Esophagus muscularis mucosa (tissue), 4 donors: ENCODE results near the gene CDKN2C. TPM values are rescaled to one million over a fixed set of nuclear protein-coding genes. Genes with fewer than 3 reads are reported as not detected.
A peak's percentile ranks its signal among the peaks of the same experiment; 100 is the strongest.
"Not testable (repeated sequence)": the region's sequence is repeated elsewhere in the genome, so short reads cannot be mapped to it uniquely, and the experiment has no call there.

Experiments used
- DNase-seq: peaks from one replicate; pipeline ENCODE4 v3.0.0-alpha.2; 2017; ENCODE audit errors: extremely low spot score
- H3K27ac ChIP-seq, 4 donors: fragments of 200-600 bp; sonication (generic); replicated peaks in 1 of 4; 1 replicate in 3 of 4; 2 replicates in 1 of 4; pipeline ENCODE4 v1.5.1; 2016 to 2019; ENCODE audit warnings: mild to moderate bottlenecking in 1 of 4
- H3K27me3 ChIP-seq, 4 donors: fragments of 200-600 bp; sonication (generic); one replicate each; pipeline versions ENCODE4 v1.5.1 to v1.6.0; 2016 to 2019
- H3K36me3 ChIP-seq, 4 donors: fragments of 200-600 bp; sonication (generic); one replicate each; pipeline ENCODE4 v1.5.1; 2016 to 2019
- H3K4me1 ChIP-seq, 4 donors: fragments of 200-600 bp; sonication (generic); one replicate each; pipeline ENCODE4 v1.5.1; 2016 to 2019
- H3K4me3 ChIP-seq, 4 donors: fragments of 200-600 bp; sonication (generic); 1 replicate in 2 of 4; 2 replicates in 2 of 4; pipeline ENCODE4 v1.5.1; 2016 to 2019; ENCODE audit warnings: mild to moderate bottlenecking in 4 of 4, moderate library complexity in 1 of 4
- H3K9me3 ChIP-seq, 4 donors: fragments of 200-600 bp; sonication (generic); 1 replicate in 3 of 4; 2 replicates in 1 of 4; pipeline ENCODE4 v1.5.1; 2016 to 2019
- EP300 ChIP-seq: sonication (generic); formaldehyde crosslinking; IDR thresholded peaks from one replicate; pipeline ENCODE4 v1.6.1; 2017; ENCODE audit warnings: antibody characterized with exemption
- POLR2A ChIP-seq: fragments of 450-650 bp; IDR thresholded peaks from one replicate; pipeline ENCODE4 v1.6.1; 2017; ENCODE audit warnings: antibody characterized with exemption, moderate library complexity, mild to moderate bottlenecking, low read depth
- POLR2AphosphoS5 ChIP-seq, 2 donors: sonication (generic); formaldehyde crosslinking; IDR thresholded peaks; one replicate each; pipeline ENCODE4 v1.6.1; 2017; ENCODE audit warnings: antibody characterized with exemption in 2 of 2
- WGBS: methylation state at CpG from one replicate; pipeline ENCODE4 v1.1.5; 2018; 5-methylcytosine and 5-hydroxymethylcytosine counted together
- intact Hi-C: fragments of 100-400 bp; cut with DNase I; formaldehyde crosslinking; loops from one replicate; pipeline ENCODE4 v1.15.1; 2023
- total RNA-seq, 4 donors: library from RNA; depleted of rRNA; stranded (reverse); fragments of >200 nt; gene quantifications; one replicate each; pipeline versions ENCODE4 v1.1.0 to v1.2.1, GENCODE V29; 2016
- TF ChIP-seq, protein P1 (sequence below), 3 experiments: fragments of 200-600 bp in 2 of 3; fragments of 450-650 bp in 1 of 3; sonication (generic) in 2 of 3; IDR thresholded peaks; one replicate each; pipeline ENCODE4 v1.5.1; 2017 to 2019; ENCODE audit warnings: antibody characterized with exemption in 3 of 3, mild to moderate bottlenecking in 2 of 3, moderate library complexity in 1 of 3

The CDKN2C gene
- total RNA-seq, 4 donors from 2014 or later: 20.4 to 37.4 (median 27.0) TPM

DNA sequence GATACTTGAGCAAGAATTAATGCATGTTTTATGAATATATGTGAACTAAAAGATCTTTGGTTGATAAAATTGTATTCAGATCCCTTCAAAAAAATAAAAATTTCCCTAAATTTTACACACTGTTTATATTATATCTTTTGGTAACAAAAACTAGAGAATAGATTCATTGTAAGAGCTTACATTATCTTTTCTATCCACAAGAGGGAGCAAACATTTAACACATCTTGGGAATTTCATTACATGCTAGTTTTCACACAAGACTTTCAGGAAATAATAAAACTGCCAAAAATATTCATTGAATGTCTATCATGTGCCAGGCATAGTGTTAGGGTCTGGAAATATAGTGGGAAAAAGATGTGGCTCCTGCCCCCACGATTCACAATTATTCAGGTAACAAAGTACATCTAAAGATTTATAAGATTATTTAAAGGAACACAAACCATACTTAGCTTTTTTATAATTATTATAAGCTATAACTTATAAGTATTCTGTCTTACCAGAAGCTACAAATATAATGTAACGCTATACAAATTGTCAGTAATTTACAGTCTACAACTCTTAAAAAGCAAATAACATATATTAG, 40.6 kb upstream of the CDKN2C start:
- Histone ChIP-seq H3K36me3 (no peaks in the 10 kb centered on the region), H3K9me3 (no peaks in the 10 kb centered on the region), H3K27me3 (no peaks in the 10 kb centered on the region), H3K4me3 (no peak overlapping the region), H3K27ac (no peak overlapping the region), H3K4me1 (peaks cover 0 to 8% (median 5%) of the 10 kb centered on the region in 4 donors)
- WGBS: 54% methylated on average over 2 of the region's 2 CpGs
- DNase-seq: no peak
- intact Hi-C loops: loop anchor here (5.0 to 10.0 kb wide), 2 partner anchors 118 to 155 kb away; no protein-coding TSS in a partner anchor
- TF ChIP-seq POLR2AphosphoS5 (IDR thresholded peaks at IDR 0.05) (no peak), EP300 (no peak), POLR2A (no peak)
- TF ChIP-seq, protein P1, sequence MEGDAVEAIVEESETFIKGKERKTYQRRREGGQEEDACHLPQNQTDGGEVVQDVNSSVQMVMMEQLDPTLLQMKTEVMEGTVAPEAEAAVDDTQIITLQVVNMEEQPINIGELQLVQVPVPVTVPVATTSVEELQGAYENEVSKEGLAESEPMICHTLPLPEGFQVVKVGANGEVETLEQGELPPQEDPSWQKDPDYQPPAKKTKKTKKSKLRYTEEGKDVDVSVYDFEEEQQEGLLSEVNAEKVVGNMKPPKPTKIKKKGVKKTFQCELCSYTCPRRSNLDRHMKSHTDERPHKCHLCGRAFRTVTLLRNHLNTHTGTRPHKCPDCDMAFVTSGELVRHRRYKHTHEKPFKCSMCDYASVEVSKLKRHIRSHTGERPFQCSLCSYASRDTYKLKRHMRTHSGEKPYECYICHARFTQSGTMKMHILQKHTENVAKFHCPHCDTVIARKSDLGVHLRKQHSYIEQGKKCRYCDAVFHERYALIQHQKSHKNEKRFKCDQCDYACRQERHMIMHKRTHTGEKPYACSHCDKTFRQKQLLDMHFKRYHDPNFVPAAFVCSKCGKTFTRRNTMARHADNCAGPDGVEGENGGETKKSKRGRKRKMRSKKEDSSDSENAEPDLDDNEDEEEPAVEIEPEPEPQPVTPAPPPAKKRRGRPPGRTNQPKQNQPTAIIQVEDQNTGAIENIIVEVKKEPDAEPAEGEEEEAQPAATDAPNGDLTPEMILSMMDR (IDR thresholded peaks at IDR 0.05): peak; percentile 57 to 67 (median 59)

DNA sequence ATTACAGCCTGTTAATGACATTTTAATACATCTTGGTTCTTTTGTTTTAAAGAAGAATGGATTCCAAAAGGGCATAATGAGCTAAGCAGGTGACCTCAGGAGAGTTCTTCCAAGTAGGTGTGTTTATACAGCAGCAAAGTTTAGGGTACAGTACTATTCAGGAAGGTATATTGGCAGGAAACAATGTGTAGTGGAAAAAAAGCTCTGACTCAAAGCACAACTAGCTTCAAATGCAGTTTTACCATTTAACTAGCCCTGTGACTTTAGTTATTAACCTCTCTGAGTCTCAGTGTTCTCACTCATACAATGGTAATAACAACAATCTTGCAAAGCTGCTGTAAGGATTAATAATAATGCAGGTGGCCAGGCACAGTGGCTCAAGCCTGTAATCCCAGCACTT, 39.9 kb upstream of the CDKN2C start:
- TF ChIP-seq EP300: no peak
- TF ChIP-seq, protein P1 (IDR thresholded peaks at IDR 0.05): no peak
- no peak for TF ChIP-seq POLR2A
- TF ChIP-seq POLR2AphosphoS5 (IDR thresholded peaks at IDR 0.05): no peak
- intact Hi-C loops: loop anchor here (10.0 kb wide), 1 partner anchor 265 kb away; no protein-coding TSS in a partner anchor
- Histone ChIP-seq H3K27ac (no peak overlapping the region), H3K27me3 (no peaks in the 10 kb centered on the region), H3K4me3 (no peak overlapping the region), H3K9me3 (no peaks in the 10 kb centered on the region), H3K4me1 (peaks cover 0 to 8% (median 5%) of the 10 kb centered on the region in 4 donors), H3K36me3 (no peaks in the 10 kb centered on the region)
- DNase-seq: no peak

DNA sequence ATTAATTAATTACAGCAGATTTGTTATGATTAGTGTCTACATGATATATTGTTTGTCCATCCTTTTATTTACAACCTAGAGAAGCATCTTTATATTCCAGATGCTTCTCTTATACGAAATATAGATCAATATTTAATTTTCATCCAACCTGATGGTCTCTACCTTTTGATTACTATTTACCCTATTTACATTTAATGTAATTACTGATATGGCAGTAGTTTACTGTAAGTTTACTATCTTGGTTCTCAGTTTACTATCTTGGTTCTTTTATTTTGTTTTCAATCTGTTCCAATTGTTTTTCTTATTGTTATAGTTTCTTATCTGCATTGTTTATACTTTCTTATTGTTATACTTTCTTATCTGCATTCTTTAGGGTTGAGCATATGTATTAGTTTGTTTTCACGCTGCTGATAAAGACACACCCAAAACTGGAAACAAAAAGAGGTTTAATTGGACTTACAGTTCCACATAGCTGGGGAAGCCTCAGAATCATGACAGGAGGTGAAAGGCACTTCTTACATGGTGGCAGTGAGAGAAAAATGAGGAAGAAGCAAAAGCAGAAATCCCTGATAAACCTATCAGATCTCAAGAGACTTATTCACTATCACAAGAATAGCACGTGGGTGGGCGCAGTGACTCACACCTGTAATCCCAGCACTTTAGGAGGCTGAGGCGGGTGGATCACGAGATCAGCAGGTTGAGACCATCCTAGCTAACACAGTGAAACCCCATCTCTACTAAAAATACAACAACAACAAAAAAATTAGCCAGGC, 38.9 kb upstream of the CDKN2C start:
- TF ChIP-seq POLR2A (no peak), EP300 (no peak), POLR2AphosphoS5 (IDR thresholded peaks at IDR 0.05) (no peak)
- TF ChIP-seq, protein P1 (IDR thresholded peaks at IDR 0.05): no peak
- no peaks in the 10 kb centered on the region for H3K9me3 ChIP-seq
- H3K27ac ChIP-seq: no peak overlapping the region
- no peaks in the 10 kb centered on the region for H3K27me3 ChIP-seq
- no peaks in the 10 kb centered on the region for H3K36me3 ChIP-seq
- H3K4me1 ChIP-seq: peaks cover 0 to 8% (median 6%) of the 10 kb centered on the region in 4 donors
- intact Hi-C loops: loop anchor here (10.0 kb wide), 1 partner anchor 264 kb away; no protein-coding TSS in a partner anchor
- no peak overlapping the region for H3K4me3 ChIP-seq
- WGBS: 91% methylated on average over 6 of the region's 6 CpGs
- no peak for DNase-seq

DNA sequence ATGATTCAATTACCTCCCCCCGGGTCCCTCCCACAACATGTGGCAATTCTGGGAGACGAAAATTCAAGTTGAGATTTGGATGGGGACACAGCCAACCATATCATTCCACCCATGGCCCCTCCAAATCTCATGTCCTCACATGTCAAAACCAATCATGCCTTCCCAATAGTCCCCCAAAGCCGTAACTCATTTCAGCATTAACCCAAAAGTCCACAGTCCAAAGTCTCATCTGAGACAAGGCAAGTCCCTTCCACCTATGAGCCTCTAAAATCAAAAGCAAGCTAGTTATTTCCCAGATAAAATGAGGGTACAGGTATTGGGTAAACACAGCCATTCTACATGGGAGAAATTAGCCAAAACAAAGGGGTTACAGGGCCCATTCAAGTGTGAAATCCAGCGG, 38.0 kb upstream of the CDKN2C start:
- intact Hi-C loops: loop anchor here (10.0 kb wide), 1 partner anchor 263 kb away; no protein-coding TSS in a partner anchor
- not testable (repeated sequence) for H3K4me3 ChIP-seq, H3K27me3 ChIP-seq, H3K36me3 ChIP-seq, DNase-seq, H3K9me3 ChIP-seq, H3K27ac ChIP-seq
- H3K4me1 ChIP-seq: peaks cover 0 to 16% (median 11%) of the 10 kb centered on the region in 4 donors
- 99% methylated on average over 4 of the region's 4 CpGs for WGBS

DNA sequence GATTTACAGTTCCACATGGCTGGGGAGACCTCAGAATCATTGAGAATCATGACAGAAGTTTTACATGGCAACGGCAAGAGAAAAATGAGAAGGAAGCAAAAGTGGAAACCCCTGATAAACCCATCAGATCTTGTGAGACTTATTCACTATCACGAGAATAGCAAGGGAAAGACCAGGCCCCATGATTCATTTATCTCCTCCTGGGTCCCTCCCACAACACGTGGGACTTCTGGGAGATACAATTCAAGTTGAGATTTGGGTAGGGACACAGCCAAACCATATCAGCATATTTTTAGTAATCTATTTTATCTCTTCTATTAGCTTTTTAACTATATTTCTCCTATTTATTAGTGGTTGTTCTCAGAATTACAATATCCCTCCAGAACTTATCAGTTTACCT, 36.3 kb upstream of the CDKN2C start:
- peaks cover 0 to 16% (median 11%) of the 10 kb centered on the region in 4 donors for H3K4me1 ChIP-seq
- WGBS: 92% methylated on average over 3 of the region's 3 CpGs
- DNase-seq, H3K4me3 ChIP-seq, H3K27ac ChIP-seq, H3K9me3 ChIP-seq, H3K27me3 ChIP-seq, H3K36me3 ChIP-seq: not testable (repeated sequence)
- intact Hi-C loops: loop anchor here (10.0 kb wide), 1 partner anchor 261 kb away; no protein-coding TSS in a partner anchor
